Upper lobe of left lung (tissue), 6 donors: ENCODE measurements around the gene CFHR3. TPM values are rescaled to one million over a fixed set of nuclear protein-coding genes. Genes with fewer than 3 reads are reported as not detected.
"Not testable (repeated sequence)": the region's sequence is repeated elsewhere in the genome, so short reads cannot be mapped to it uniquely, and the experiment has no call there.

Experiments used
- ATAC-seq, 2 donors: fragments of 200-7000 bp; cut with Tn5 transposase; one replicate each; pipeline ENCODE4 v1.9.1; 2022; ENCODE audit warnings: mild to moderate bottlenecking in 2 of 2, moderate library complexity in 2 of 2; ENCODE audit not compliant: low FRiP score in 2 of 2
- DNase-seq, 2 donors: peaks; one replicate each; pipeline ENCODE4 v3.0.0-alpha.2; 2019 to 2020
- H3K27ac ChIP-seq, 4 donors: fragments of 200-600 bp; sonication (generic); one replicate each; pipeline ENCODE4 v1.5.1; 2016 to 2019
- H3K27me3 ChIP-seq, 4 donors: fragments of 200-600 bp; sonication (generic); one replicate each; pipeline ENCODE4 v1.5.1; 2017 to 2019
- H3K36me3 ChIP-seq, 4 donors: fragments of 200-600 bp; sonication (generic); one replicate each; pipeline ENCODE4 v1.5.1; 2016 to 2019
- H3K4me1 ChIP-seq, 4 donors: fragments of 200-600 bp; sonication (generic); one replicate each; pipeline ENCODE4 v1.5.1; 2018 to 2019
- H3K4me3 ChIP-seq, 4 donors: fragments of 200-600 bp; sonication (generic); one replicate each; pipeline ENCODE4 v1.5.1; 2017 to 2019; ENCODE audit warnings: mild to moderate bottlenecking in 2 of 4, moderate library complexity in 1 of 4
- H3K9me3 ChIP-seq, 4 donors: fragments of 200-600 bp; sonication (generic); one replicate each; pipeline ENCODE4 v1.5.1; 2018 to 2019
- EP300 ChIP-seq, 4 donors: sonication (generic); formaldehyde crosslinking; IDR thresholded peaks; one replicate each; pipeline ENCODE4 v1.5.1; 2017; ENCODE audit warnings: antibody characterized with exemption in 4 of 4, control low read depth in 2 of 4
- POLR2A ChIP-seq, 4 donors: fragments of 450-650 bp; IDR thresholded peaks; one replicate each; pipeline ENCODE4 v1.5.1; 2016 to 2017; ENCODE audit warnings: antibody characterized with exemption in 4 of 4, mild to moderate bottlenecking in 2 of 4
- POLR2AphosphoS5 ChIP-seq, 2 donors: sonication (generic); formaldehyde crosslinking; IDR thresholded peaks; one replicate each; pipeline ENCODE4 v1.5.1; 2017; ENCODE audit warnings: antibody characterized with exemption in 2 of 2
- WGBS, 2 donors: methylation state at CpG; one replicate each; pipeline ENCODE4 v1.1.5; 2017 to 2018; 5-methylcytosine and 5-hydroxymethylcytosine counted together
- total RNA-seq, 6 donors: library from RNA; depleted of rRNA in 4 of 6; stranded (reverse); fragments of >200 nt in 4 of 6; gene quantifications; one replicate each; pipeline versions ENCODE4 v1.1.0 to v1.2.1, GENCODE V29; 2016 to 2021
- TF ChIP-seq, protein P1 (sequence below), 6 experiments: fragments of 450-650 bp in 4 of 6; fragments of 200-600 bp in 2 of 6; sonication (generic) in 2 of 6; IDR thresholded peaks; one replicate each; pipeline ENCODE4 v1.5.1; 2016 to 2019; ENCODE audit warnings: antibody characterized with exemption in 6 of 6
- donor health status: DM: no; HTN: no; CAD: no; lungs with moderate emphysema.
- donor health status: DM: no; HTN: yes; CAD: no; lungs with severe emphysema.

Gene CFHR3
- total RNA-seq, 6 donors from 2014 or later, result 0.17 to 0.61 (median 0.37) TPM; not detected in 3

DNA sequence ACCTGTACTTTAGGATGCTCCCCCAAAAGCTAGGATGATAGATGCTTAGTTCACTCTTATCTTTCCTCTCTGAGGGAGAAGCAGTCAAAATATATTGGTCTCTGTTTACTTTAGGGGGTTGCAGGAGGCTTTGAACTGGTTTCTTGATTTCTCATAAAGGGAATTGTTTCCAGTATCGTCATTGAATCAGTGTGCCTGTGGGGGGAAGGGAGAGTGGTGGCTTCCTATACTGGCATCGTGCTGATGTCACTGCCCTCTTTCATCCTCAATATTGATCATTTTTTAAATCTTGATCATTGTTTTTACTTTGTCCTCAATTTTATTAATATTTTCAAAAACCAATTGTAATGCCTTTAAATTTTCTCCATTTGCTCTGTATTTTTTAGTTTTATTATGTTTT lies 40.2 kb upstream of the CFHR3 start:
- no peak overlapping the region for H3K4me3 ChIP-seq
- peaks cover 0 to 10% (median 0%) of the 10 kb centered on the region in 4 donors for H3K9me3 ChIP-seq
- H3K27ac ChIP-seq, result no peak overlapping the region
- H3K4me1 ChIP-seq, result no peaks in the 10 kb centered on the region
- DNase-seq (no peak), ATAC-seq (no peak)
- no peaks in the 10 kb centered on the region for H3K27me3 ChIP-seq
- H3K36me3 ChIP-seq, result peaks cover 0 to 4% (median 0%) of the 10 kb centered on the region in 4 donors
- TF ChIP-seq POLR2AphosphoS5 (IDR thresholded peaks at IDR 0.05) (no peak), POLR2A (IDR thresholded peaks at IDR 0.05) (no peak), EP300 (IDR thresholded peaks at IDR 0.05) (no peak)
- TF ChIP-seq, protein P1, sequence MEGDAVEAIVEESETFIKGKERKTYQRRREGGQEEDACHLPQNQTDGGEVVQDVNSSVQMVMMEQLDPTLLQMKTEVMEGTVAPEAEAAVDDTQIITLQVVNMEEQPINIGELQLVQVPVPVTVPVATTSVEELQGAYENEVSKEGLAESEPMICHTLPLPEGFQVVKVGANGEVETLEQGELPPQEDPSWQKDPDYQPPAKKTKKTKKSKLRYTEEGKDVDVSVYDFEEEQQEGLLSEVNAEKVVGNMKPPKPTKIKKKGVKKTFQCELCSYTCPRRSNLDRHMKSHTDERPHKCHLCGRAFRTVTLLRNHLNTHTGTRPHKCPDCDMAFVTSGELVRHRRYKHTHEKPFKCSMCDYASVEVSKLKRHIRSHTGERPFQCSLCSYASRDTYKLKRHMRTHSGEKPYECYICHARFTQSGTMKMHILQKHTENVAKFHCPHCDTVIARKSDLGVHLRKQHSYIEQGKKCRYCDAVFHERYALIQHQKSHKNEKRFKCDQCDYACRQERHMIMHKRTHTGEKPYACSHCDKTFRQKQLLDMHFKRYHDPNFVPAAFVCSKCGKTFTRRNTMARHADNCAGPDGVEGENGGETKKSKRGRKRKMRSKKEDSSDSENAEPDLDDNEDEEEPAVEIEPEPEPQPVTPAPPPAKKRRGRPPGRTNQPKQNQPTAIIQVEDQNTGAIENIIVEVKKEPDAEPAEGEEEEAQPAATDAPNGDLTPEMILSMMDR (IDR thresholded peaks at IDR 0.05), result no peak
- 72 to 76% methylated on average over 2 of the region's 2 CpGs for WGBS, 2 donors

DNA sequence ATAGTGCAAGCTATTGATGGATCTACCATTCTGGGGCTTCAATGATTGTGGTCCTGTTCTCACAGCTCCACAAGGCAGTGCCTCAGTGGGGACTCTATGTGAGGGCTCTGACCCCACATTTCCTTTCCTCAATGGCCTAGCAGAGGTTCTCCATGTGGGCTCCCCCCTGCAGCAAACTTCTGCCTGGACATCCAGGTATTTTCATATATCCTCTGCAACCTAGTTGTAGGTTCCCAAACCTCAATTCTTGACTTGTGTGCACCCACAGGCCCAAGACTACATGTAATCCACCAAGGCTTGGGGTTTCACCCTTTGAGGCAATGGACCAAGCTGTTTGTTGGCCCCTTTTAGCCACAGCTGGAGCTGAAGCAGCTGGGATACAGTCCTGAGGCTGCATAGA lies 35.9 kb upstream of the CFHR3 start:
- no peak for ATAC-seq
- peaks cover 0 to 7% (median 0%) of the 10 kb centered on the region in 4 donors for H3K36me3 ChIP-seq
- TF ChIP-seq EP300 (IDR thresholded peaks at IDR 0.05) (no peak), POLR2AphosphoS5 (IDR thresholded peaks at IDR 0.05) (no peak), POLR2A (IDR thresholded peaks at IDR 0.05) (no peak)
- TF ChIP-seq, protein P1 (IDR thresholded peaks at IDR 0.05), result no peak

DNA sequence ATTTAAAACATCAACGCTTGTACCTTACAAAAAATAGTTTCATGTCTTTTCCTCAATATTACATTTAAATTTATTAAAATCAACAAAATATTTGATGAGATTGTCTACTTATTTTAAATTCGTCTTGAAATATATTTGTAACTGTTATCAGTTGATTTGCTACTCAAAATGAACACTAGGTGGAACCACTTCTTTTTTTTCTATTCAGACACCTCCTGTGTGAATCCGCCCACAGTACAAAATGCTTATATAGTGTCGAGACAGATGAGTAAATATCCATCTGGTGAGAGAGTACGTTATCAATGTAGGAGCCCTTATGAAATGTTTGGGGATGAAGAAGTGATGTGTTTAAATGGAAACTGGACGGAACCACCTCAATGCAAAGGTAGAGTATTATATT lies 31.4 kb upstream of the CFHR3 start:
- H3K27me3 ChIP-seq, DNase-seq, H3K4me1 ChIP-seq, H3K36me3 ChIP-seq, H3K4me3 ChIP-seq, H3K27ac ChIP-seq, ATAC-seq, H3K9me3 ChIP-seq: not testable (repeated sequence)
- WGBS, 2 donors, result 43 to 46% methylated on average over 6 of the region's 6 CpGs

More for the DNA sequence above, 35.9 kb upstream of the CFHR3 start:
- Histone ChIP-seq H3K27me3 (no peaks in the 10 kb centered on the region), H3K27ac (no peak overlapping the region), H3K4me3 (no peak overlapping the region), H3K4me1 (no peaks in the 10 kb centered on the region), H3K9me3 (peaks cover 0 to 10% (median 0%) of the 10 kb centered on the region in 4 donors)
- DNase-seq, result no peak

DNA sequence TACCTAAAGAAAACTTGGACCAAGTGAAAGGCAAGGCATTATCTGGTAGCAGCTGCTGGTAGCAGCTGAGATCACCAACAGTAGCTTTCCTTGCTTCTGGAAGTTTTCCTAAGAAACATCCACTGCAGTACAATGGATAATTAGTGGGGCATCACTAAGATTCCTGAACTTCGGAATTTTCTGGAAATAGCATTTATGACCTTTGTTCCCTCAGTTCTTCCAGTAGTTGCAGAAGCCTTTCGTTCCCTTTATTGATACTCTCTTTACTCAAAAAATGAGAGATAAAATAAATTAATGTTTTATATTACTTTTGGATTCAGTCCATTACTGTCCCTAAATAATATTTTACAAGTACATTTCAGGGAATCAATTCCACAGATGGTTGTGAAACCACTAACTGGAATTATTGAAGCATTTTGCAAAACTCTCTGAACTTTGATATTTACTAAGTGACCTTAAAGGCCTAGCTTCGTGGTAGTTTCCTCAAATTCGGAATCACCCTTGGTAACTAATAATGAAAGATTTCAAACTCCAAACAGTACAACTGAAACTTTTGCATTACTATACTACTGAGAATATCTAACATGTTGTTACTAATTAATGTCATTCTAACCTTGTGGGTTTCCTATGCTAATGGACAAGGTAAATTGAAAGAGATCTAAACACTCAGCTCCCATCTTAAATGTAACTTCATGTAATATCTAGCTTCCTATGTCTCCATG lies 9.5 kb upstream of the CFHR3 start:
- not testable (repeated sequence) for ATAC-seq, H3K27ac ChIP-seq, H3K9me3 ChIP-seq, H3K4me3 ChIP-seq, DNase-seq, H3K4me1 ChIP-seq, H3K36me3 ChIP-seq, H3K27me3 ChIP-seq
- 74 to 81% methylated on average over 4 of the region's 4 CpGs for whole genome bisulfite sequencing, 2 donors

DNA sequence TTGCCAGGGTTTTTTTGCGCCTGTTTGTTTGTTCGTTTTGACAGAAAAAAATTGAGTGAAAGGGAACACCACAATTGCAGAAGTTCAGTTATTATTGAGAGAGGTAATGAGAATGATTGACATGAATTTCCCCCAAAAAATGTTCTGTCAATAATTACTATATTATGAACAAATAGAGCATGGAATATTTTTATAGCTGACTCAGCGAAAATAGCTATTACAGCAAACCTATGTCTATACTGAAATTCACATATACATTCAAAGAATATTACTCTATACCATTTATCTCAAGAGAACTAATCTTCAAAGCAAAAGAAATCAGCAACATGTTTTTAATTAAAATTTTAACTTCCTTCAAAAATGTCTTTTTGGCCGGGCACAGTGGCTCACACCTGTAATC lies 4.8 kb upstream of the CFHR3 start:
- WGBS, 2 donors, result 93 to 94% methylated on average over 4 of the region's 4 CpGs
- DNase-seq, H3K4me3 ChIP-seq, H3K9me3 ChIP-seq, H3K27ac ChIP-seq, ATAC-seq, H3K27me3 ChIP-seq, H3K4me1 ChIP-seq, H3K36me3 ChIP-seq: not testable (repeated sequence)

DNA sequence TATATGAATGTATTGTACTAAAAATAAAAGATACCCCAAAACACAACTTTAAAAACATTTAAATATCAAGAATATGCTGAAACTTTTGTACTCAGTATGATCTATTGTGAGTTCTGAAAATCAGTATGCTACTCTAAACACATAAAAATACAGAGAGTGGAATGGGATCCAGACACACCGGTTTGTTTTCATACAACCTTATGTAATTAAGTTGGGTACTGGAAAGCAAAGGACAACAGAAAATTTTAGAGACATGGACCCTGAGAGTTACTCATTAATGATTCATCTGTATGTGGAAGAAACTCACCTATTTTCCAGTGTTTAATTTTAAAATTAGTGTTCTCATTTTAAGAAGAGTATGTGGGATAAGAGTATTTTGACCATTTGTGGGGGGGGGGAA lies 927 bp upstream of the CFHR3 start:
- H3K9me3 ChIP-seq, result no peaks in the 10 kb centered on the region
- no peak for TF ChIP-seq EP300 (IDR thresholded peaks at IDR 0.05)
- TF ChIP-seq, protein P1 (IDR thresholded peaks at IDR 0.05), result no peak
- no peak for TF ChIP-seq POLR2AphosphoS5 (IDR thresholded peaks at IDR 0.05)
- no peak for TF ChIP-seq POLR2A (IDR thresholded peaks at IDR 0.05)
- ATAC-seq, result no peak
- no peak overlapping the region for H3K4me3 ChIP-seq
- H3K27me3 ChIP-seq, result no peaks in the 10 kb centered on the region
- H3K4me1 ChIP-seq, result no peaks in the 10 kb centered on the region
- H3K36me3 ChIP-seq, result no peaks in the 10 kb centered on the region
- no peak for DNase-seq
- no peak overlapping the region for H3K27ac ChIP-seq
- 88 to 95% methylated on average over 1 of the region's 1 CpG for WGBS, 2 donors
